Measurements from ENCODE around the gene ASRGL1. TPM values are rescaled to one million over a fixed set of nuclear protein-coding genes. Genes with fewer than 3 reads are reported as not detected.

The ASRGL1 gene
- total and polyA plus RNA-seq, 2 of the 13 experiments (the other 11 are each of a cell fraction or from before 2014, with no cell fraction given): 50.8 to 97.5 TPM

DNA sequence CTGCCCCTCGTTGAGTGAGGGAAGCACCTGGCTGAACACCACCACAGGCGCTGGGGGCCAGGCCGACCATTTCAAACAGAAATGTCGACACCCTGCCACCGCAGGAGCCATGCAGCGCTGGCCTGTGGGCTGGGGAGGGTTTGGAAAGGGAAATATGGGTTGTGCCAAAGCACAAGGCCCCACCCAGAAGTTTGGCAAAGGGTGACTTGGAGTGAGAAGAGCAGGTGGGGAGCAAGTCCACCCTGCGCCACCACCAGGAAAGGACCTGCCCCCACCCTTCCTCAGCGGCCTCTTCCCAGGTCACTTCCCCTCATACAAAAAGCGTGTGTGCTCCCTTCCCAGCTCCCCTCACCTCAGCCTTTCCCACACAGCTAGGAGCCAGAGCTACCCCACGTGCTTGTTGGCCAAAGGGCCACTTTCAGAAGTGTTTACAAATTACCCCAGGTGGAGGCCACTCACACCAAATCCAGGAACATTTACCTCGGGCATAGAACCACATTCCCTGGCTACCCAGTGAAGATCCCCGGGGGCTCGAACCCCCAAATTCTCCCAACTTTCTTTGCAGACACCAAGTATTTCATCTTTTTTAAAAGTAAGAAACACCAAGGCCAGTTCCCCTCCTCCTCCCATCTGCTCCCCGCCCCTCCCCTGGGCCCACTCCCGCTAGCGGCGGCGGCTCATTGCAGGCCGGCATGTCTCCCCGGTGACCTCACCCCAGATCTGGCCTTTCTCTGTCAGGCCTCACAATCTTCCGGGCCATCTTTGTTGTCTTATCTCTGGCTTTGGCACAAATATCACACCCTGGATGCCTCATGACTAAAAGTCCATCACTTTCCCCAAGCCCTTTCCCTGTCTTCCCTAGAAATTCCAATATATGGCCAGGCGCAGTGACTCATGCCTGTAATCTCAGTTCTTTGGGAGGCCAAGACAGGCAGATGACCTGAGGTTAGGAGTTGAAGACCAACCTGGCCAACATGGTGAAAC lies 61.1 kb downstream of the ASRGL1 start (continued):
- TF ChIP-seq, protein P1, sequence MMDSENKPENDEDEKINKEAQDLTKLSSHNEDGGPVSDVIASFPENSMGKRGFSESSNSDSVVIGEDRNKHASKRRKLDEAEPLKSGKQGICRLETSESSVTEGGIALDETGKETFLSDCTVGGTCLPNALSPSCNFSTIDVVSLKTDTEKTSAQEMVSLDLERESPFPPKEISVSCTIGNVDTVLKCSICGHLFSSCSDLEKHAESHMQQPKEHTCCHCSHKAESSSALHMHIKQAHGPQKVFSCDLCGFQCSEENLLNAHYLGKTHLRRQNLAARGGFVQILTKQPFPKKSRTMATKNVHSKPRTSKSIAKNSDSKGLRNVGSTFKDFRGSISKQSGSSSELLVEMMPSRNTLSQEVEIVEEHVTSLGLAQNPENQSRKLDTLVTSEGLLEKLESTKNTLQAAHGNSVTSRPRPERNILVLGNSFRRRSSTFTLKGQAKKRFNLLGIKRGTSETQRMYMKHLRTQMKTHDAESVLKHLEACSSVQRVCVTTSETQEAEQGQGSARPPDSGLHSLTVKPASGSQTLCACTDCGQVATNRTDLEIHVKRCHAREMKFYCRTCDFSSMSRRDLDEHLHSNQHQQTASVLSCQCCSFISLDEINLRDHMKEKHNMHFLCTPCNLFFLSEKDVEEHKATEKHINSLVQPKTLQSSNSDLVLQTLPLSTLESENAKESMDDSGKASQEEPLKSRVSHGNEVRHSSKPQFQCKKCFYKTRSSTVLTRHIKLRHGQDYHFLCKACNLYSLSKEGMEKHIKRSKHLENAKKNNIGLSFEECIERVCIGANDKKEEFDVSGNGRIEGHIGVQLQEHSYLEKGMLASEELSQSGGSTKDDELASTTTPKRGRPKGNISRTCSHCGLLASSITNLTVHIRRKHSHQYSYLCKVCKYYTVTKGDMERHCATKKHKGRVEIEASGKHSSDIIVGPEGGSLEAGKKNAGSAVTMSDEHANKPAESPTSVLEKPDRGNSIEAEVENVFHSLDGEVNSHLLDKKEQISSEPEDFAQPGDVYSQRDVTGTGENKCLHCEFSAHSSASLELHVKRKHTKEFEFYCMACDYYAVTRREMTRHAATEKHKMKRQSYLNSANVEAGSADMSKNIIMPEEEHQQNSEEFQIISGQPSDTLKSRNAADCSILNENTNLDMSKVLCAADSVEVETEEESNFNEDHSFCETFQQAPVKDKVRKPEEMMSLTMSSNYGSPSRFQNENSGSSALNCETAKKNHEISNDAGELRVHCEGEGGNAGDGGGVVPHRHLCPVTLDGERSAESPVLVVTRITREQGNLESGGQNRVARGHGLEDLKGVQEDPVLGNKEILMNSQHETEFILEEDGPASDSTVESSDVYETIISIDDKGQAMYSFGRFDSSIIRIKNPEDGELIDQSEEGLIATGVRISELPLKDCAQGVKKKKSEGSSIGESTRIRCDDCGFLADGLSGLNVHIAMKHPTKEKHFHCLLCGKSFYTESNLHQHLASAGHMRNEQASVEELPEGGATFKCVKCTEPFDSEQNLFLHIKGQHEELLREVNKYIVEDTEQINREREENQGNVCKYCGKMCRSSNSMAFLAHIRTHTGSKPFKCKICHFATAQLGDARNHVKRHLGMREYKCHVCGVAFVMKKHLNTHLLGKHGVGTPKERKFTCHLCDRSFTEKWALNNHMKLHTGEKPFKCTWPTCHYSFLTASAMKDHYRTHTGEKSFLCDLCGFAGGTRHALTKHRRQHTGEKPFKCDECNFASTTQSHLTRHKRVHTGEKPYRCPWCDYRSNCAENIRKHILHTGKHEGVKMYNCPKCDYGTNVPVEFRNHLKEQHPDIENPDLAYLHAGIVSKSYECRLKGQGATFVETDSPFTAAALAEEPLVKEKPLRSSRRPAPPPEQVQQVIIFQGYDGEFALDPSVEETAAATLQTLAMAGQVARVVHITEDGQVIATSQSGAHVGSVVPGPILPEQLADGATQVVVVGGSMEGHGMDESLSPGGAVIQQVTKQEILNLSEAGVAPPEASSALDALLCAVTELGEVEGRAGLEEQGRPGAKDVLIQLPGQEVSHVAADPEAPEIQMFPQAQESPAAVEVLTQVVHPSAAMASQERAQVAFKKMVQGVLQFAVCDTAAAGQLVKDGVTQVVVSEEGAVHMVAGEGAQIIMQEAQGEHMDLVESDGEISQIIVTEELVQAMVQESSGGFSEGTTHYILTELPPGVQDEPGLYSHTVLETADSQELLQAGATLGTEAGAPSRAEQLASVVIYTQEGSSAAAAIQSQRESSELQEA (CRISPR knock-in tag; IDR thresholded peaks at IDR 0.05; ENCODE audit: not compliant biosample characterization): no peak
- TF ChIP-seq ARID2 (CRISPR knock-in tag; IDR thresholded peaks at IDR 0.05; ENCODE audit: borderline replicate concordance) (no peak), ZNF484 (CRISPR knock-in tag; IDR thresholded peaks at IDR 0.05; ENCODE audit: borderline replicate concordance, low read depth) (no peak), HOXA3 (CRISPR knock-in tag; IDR thresholded peaks at IDR 0.05) (peak; percentile 0; the same call in 1 of the 2 replicates), ZNF772 (CRISPR knock-in tag; IDR thresholded peaks at IDR 0.05) (0 out of 2 replicates have a peak, but pooled peaks have one; percentile 57), MXI1 (IDR thresholded peaks at IDR 0.05; ENCODE audit: borderline replicate concordance, low read depth, low read length) (peak; percentile 51; the same call in 1 of the 3 replicates), ZFP1 (CRISPR knock-in tag; IDR thresholded peaks at IDR 0.05) (no peak), ZNF207 (IDR thresholded peaks at IDR 0.05; ENCODE audit: borderline replicate concordance) (no peak), NR3C1 (CRISPR knock-in tag; IDR thresholded peaks at IDR 0.05) (no peak), BRD4 (CRISPR knock-in tag; IDR thresholded peaks at IDR 0.05) (no peak), ZNF883 (CRISPR knock-in tag; IDR thresholded peaks at IDR 0.05; ENCODE audit: not compliant biosample characterization) (peak; percentile 21), MYC (CRISPR knock-in tag; IDR thresholded peaks at IDR 0.05; ENCODE audit: borderline replicate concordance) (peak; percentile 18; the same call in 1 of the 2 replicates), ZNF296 (CRISPR knock-in tag; conservative IDR thresholded peaks at IDR 0.05) (no peak), MBNL3 (CRISPR knock-in tag; conservative IDR thresholded peaks at IDR 0.05) (no peak), SETDB1 (CRISPR knock-in tag; IDR thresholded peaks at IDR 0.05; ENCODE audit: borderline replicate concordance) (no peak)
- TF ChIP-seq, protein P2, sequence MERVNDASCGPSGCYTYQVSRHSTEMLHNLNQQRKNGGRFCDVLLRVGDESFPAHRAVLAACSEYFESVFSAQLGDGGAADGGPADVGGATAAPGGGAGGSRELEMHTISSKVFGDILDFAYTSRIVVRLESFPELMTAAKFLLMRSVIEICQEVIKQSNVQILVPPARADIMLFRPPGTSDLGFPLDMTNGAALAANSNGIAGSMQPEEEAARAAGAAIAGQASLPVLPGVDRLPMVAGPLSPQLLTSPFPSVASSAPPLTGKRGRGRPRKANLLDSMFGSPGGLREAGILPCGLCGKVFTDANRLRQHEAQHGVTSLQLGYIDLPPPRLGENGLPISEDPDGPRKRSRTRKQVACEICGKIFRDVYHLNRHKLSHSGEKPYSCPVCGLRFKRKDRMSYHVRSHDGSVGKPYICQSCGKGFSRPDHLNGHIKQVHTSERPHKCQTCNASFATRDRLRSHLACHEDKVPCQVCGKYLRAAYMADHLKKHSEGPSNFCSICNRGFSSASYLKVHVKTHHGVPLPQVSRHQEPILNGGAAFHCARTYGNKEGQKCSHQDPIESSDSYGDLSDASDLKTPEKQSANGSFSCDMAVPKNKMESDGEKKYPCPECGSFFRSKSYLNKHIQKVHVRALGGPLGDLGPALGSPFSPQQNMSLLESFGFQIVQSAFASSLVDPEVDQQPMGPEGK (CRISPR knock-in tag; IDR thresholded peaks at IDR 0.05): 0 out of 2 replicates have a peak, but pooled peaks have one; percentile 33
- TF ChIP-seq, protein P3, sequence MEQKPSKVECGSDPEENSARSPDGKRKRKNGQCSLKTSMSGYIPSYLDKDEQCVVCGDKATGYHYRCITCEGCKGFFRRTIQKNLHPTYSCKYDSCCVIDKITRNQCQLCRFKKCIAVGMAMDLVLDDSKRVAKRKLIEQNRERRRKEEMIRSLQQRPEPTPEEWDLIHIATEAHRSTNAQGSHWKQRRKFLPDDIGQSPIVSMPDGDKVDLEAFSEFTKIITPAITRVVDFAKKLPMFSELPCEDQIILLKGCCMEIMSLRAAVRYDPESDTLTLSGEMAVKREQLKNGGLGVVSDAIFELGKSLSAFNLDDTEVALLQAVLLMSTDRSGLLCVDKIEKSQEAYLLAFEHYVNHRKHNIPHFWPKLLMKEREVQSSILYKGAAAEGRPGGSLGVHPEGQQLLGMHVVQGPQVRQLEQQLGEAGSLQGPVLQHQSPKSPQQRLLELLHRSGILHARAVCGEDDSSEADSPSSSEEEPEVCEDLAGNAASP (CRISPR knock-in tag; IDR thresholded peaks at IDR 0.05; ENCODE audit: borderline replicate concordance): no peak

Measured in HepG2 (cell line).